ENCODE measurements around the gene LRRC32. TPM values are rescaled to one million over a fixed set of nuclear protein-coding genes. Genes with fewer than 3 reads are reported as not detected.
A peak's percentile ranks its signal among the peaks of the same experiment; 100 is the strongest.

Gene LRRC32
- total and polyA plus RNA-seq, 9 of the 15 experiments (the other 6 are each of a cell fraction or from before 2014, with no cell fraction given): 0.10 to 0.50 (median 0.19) TPM; not detected in 5

GRCh38 chr11:76623171-76623883 is 47.2 kb downstream of the LRRC32 start:
- DNase-seq (ENCODE audit: extremely low read depth in 1 of 4, low spot score in 3 of 4) (peak in 2 of 4 experiments; percentile 18 to 55), ATAC-seq (peak; percentile 53), FAIRE-seq (no peak)
- H3K27me3 ChIP-seq (ENCODE audit: control insufficient read depth in 2 of 2, insufficient read depth in 2 of 2, low read length in 2 of 2): no peaks in the 10 kb centered on the region
- in situ Hi-C loops (cut with MboI) (no loop called here), intact Hi-C loops (cut with micrococcal nuclease) (no loop called here)
- H3K4me3 ChIP-seq: no peak overlapping the region
- H3K36me3 ChIP-seq (ENCODE audit: control insufficient read depth, insufficient read depth, low read length): no peaks in the 10 kb centered on the region
- ChIA-PET POLR2A (interaction anchor here (0.6 to 1.0 kb wide), 2 partner anchors 11 to 17 kb away, joined by 3 to 5 read pairs; no protein-coding TSS in a partner anchor), CTCF (ENCODE audit: low intra/inter-chr PET ratio) (no interaction called here)
- no peaks in the 10 kb centered on the region for H3K9me1 ChIP-seq (ENCODE audit: control insufficient read depth, insufficient read depth, low read length)
- peaks cover 14 to 19% of the 10 kb centered on the region in 2 experiments; a peak in 4 of 5 replicates for H3K4me1 ChIP-seq (replicated peaks in 1 of 2; ENCODE audit: control insufficient read depth in 2 of 2, insufficient read depth in 2 of 2, low read length in 2 of 2)
- 36% methylated on average over 12 of the region's 12 CpGs for WGBS (ENCODE audit: insufficient coverage, low coverage, missing lambda C conversion rate)
- H3K4me2 ChIP-seq (ENCODE audit: insufficient read depth, low read length): no peak overlapping the region
- H3K79me2 ChIP-seq (ENCODE audit: control insufficient read depth, insufficient read depth, low read length): no peaks in the 10 kb centered on the region
- TF ChIP-seq NFIC (IDR thresholded peaks at IDR 0.05) (peak; percentile 82), CBFA2T2 (conservative IDR thresholded peaks at IDR 0.05) (no peak), FOXK2 (conservative IDR thresholded peaks at IDR 0.05 in 1 of 2, IDR thresholded peaks at IDR 0.05 in 1 of 2; ENCODE audit: low read depth in 2 of 2) (no peak), PHB2 (IDR thresholded peaks at IDR 0.05; ENCODE audit: low read depth) (no peak), ZFP36 (IDR thresholded peaks at IDR 0.05; ENCODE audit: low read depth, low read length, partially characterized antibody) (peak; percentile 69), POLR2AphosphoS5 (IDR thresholded peaks at IDR 0.05; ENCODE audit: control insufficient read depth, insufficient read depth, low read depth, low read length) (no peak), MCM7 (IDR thresholded peaks at IDR 0.05) (no peak), ZBTB2 (IDR thresholded peaks at IDR 0.05) (no peak), SMARCC2 (IDR thresholded peaks at IDR 0.05; ENCODE audit: low read depth) (no peak)
- H2AFZ ChIP-seq (ENCODE audit: low read depth, low read length): no peak overlapping the region
- no peak overlapping the region for H3K27ac ChIP-seq (ENCODE audit: extremely low read depth, low read depth, low read length)
- BruUV-seq (replicated peaks): no TSS peak
- peak overlapping the region in 1 of 2 experiments; percentile 56; a peak in 1 of 4 replicates for H3K9ac ChIP-seq (ENCODE audit: insufficient read depth in 1 of 2, low read depth in 2 of 2, low read length in 2 of 2)
- no peaks in the 10 kb centered on the region for H4K20me1 ChIP-seq (replicated peaks; ENCODE audit: control insufficient read depth, insufficient read depth, low read length)
- peaks cover 3% of the 10 kb centered on the region; the same call in 1 of the 2 replicates for H3K9me3 ChIP-seq (replicated peaks; ENCODE audit: control insufficient read depth, insufficient read depth, low read depth, low read length)
